Upper lobe of left lung (tissue), 4 donors: ENCODE data around the gene MMP23B.

Experiments
- CTCF ChIP-seq, 6 experiments: fragments of 450-650 bp in 4 of 6; fragments of 200-600 bp in 2 of 6; sonication (generic) in 2 of 6; IDR thresholded peaks; one replicate each; pipeline ENCODE4 v1.5.1; 2016 to 2019; ENCODE audit warnings: antibody characterized with exemption in 6 of 6
- EP300 ChIP-seq, 4 donors: sonication (generic); formaldehyde crosslinking; IDR thresholded peaks; one replicate each; pipeline ENCODE4 v1.5.1; 2017; ENCODE audit warnings: antibody characterized with exemption in 4 of 4, control low read depth in 2 of 4
- POLR2A ChIP-seq, 4 donors: fragments of 450-650 bp; IDR thresholded peaks; one replicate each; pipeline ENCODE4 v1.5.1; 2016 to 2017; ENCODE audit warnings: antibody characterized with exemption in 4 of 4, mild to moderate bottlenecking in 2 of 4
- POLR2AphosphoS5 ChIP-seq, 2 donors: sonication (generic); formaldehyde crosslinking; IDR thresholded peaks; one replicate each; pipeline ENCODE4 v1.5.1; 2017; ENCODE audit warnings: antibody characterized with exemption in 2 of 2

- TF ChIP-seq CTCF (IDR thresholded peaks at IDR 0.05) (no peak), EP300 (IDR thresholded peaks at IDR 0.05) (no peak), POLR2A (IDR thresholded peaks at IDR 0.05) (no peak), POLR2AphosphoS5 (IDR thresholded peaks at IDR 0.05) (no peak)
Measured at GRCh38 chr1:1625824-1626206, 6.2 kb upstream of the MMP23B start.
